Upper lobe of right lung (tissue), 1 donor: ENCODE data around the gene CDH22. TPM values are rescaled to one million over a fixed set of nuclear protein-coding genes. Genes with fewer than 3 reads are reported as not detected.

ENCODE experiments used
- ATAC-seq: fragments of 200-7000 bp; cut with Tn5 transposase; one replicate; pipeline ENCODE4 v1.9.1; 2020; ENCODE audit warnings: mild to moderate bottlenecking, moderate library complexity
- DNase-seq: peaks from one replicate; pipeline ENCODE4 v3.0.0-alpha.2; 2020
- H3K27ac ChIP-seq: fragments of 200-600 bp; one replicate; pipeline ENCODE4 v1.8.0; 2022
- H3K27me3 ChIP-seq: fragments of 200-600 bp; one replicate; pipeline ENCODE4 v1.8.0; 2022; ENCODE audit warnings: mild to moderate bottlenecking
- H3K36me3 ChIP-seq: fragments of 200-600 bp; one replicate; pipeline ENCODE4 v1.8.0; 2022
- H3K4me1 ChIP-seq: fragments of 200-600 bp; one replicate; pipeline ENCODE4 v1.8.0; 2022
- H3K4me3 ChIP-seq: fragments of 200-600 bp; one replicate; pipeline ENCODE4 v1.8.0; 2022; ENCODE audit warnings: mild to moderate bottlenecking
- H3K9me3 ChIP-seq: fragments of 200-600 bp; one replicate; pipeline ENCODE4 v1.8.0; 2022
- CTCF ChIP-seq: fragments of 200-600 bp; IDR thresholded peaks from one replicate; pipeline ENCODE4 v1.8.0; 2022; ENCODE audit warnings: antibody characterized with exemption
- intact Hi-C: fragments of 100-400 bp; cut with DNase I; formaldehyde crosslinking; loops from one replicate; pipeline ENCODE4 v1.11.0; 2022
- total RNA-seq: library from RNA; stranded (reverse); fragmentation: NEBNext Ultra II Directional; extraction: Animal tissue kit (Norgen Biotek cat#: 25700); gene quantifications from one replicate; pipeline ENCODE4 v1.2.1, GENCODE V29; 2021
- donor health status: DM: no; HTN: yes; CAD: no; lungs with severe emphysema.

Gene CDH22
- total RNA-seq, 1 donor from 2014 or later = 0.46 TPM

GRCh38 chr20:46151936-46152335, 156.4 kb downstream of the CDH22 start:
- peak; percentile 29 for TF ChIP-seq CTCF
- Histone ChIP-seq H3K9me3 (no peaks in the 10 kb centered on the region), H3K4me1 (no peaks in the 10 kb centered on the region), H3K27me3 (peaks cover 20% of the 10 kb centered on the region), H3K27ac (no peak overlapping the region), H3K4me3 (no peak overlapping the region), H3K36me3 (no peaks in the 10 kb centered on the region)
- DNase-seq (no peak), ATAC-seq (no peak)
- intact Hi-C loops = no loop called here

GRCh38 chr20:46150943-46151342, 157.4 kb downstream of the CDH22 start:
- H3K27me3 ChIP-seq = peaks cover 24% of the 10 kb centered on the region
- intact Hi-C loops = no loop called here

GRCh38 chr20:46148313-46149208, 159.7 kb downstream of the CDH22 start:
- no peak for TF ChIP-seq CTCF
- Histone ChIP-seq H3K27ac (no peak overlapping the region), H3K27me3 (peaks cover 30% of the 10 kb centered on the region), H3K4me3 (no peak overlapping the region), H3K9me3 (no peaks in the 10 kb centered on the region), H3K4me1 (no peaks in the 10 kb centered on the region), H3K36me3 (no peaks in the 10 kb centered on the region)
- intact Hi-C loops = no loop called here
- no peak for ATAC-seq
- no peak for DNase-seq

More at GRCh38 chr20:46150943-46151342, 157.4 kb downstream of the CDH22 start:
- TF ChIP-seq CTCF = no peak
- Histone ChIP-seq H3K27ac (no peak overlapping the region), H3K36me3 (no peaks in the 10 kb centered on the region), H3K9me3 (no peaks in the 10 kb centered on the region), H3K4me3 (no peak overlapping the region), H3K4me1 (no peaks in the 10 kb centered on the region)
- DNase-seq = no peak
- no peak for ATAC-seq

- intact Hi-C loops = no loop called here
- no peaks in the 10 kb centered on the region for H3K36me3 ChIP-seq
- H3K4me1 ChIP-seq = no peaks in the 10 kb centered on the region
- no peak overlapping the region for H3K27ac ChIP-seq
- DNase-seq = no peak
- no peak overlapping the region for H3K4me3 ChIP-seq
- ATAC-seq = no peak
- peaks cover 25% of the 10 kb centered on the region for H3K27me3 ChIP-seq
- TF ChIP-seq CTCF = no peak
- H3K9me3 ChIP-seq = no peaks in the 10 kb centered on the region
Observed at GRCh38 chr20:46145713-46146112, 162.6 kb downstream of the CDH22 start.

GRCh38 chr20:46144432-46145025, 163.8 kb downstream of the CDH22 start:
- no peak for ATAC-seq
- intact Hi-C loops = no loop called here
- TF ChIP-seq CTCF = no peak
- Histone ChIP-seq H3K27me3 (peaks cover 37% of the 10 kb centered on the region), H3K36me3 (no peaks in the 10 kb centered on the region), H3K9me3 (no peaks in the 10 kb centered on the region), H3K4me3 (no peak overlapping the region), H3K4me1 (no peaks in the 10 kb centered on the region), H3K27ac (no peak overlapping the region)
- no peak for DNase-seq
